ENCODE data around the gene SETD7. TPM values are rescaled to one million over a fixed set of nuclear protein-coding genes. Genes with fewer than 3 reads are reported as not detected.

Gene SETD7
- total RNA-seq (10 to 100 TPM; 79.0 to 82.4 TPM), polyA plus RNA-seq (10 to 100 TPM; 30.3 to 38.7 TPM)
- long read RNA-seq, donor 1, full-length matches to known transcripts: 6 of 23 reads
- long read RNA-seq, donor 1, partial matches to known transcripts: 2 of 23 reads
- long read RNA-seq, donor 1, other reads (novel, unspliced or antisense): 15 of 23 reads
- long read RNA-seq, donor 2, full-length matches to known transcripts: 8 of 29 reads
- long read RNA-seq, donor 2, partial matches to known transcripts: 1 of 29 reads
- long read RNA-seq, donor 2, other reads (novel, unspliced or antisense): 20 of 29 reads

DNA sequence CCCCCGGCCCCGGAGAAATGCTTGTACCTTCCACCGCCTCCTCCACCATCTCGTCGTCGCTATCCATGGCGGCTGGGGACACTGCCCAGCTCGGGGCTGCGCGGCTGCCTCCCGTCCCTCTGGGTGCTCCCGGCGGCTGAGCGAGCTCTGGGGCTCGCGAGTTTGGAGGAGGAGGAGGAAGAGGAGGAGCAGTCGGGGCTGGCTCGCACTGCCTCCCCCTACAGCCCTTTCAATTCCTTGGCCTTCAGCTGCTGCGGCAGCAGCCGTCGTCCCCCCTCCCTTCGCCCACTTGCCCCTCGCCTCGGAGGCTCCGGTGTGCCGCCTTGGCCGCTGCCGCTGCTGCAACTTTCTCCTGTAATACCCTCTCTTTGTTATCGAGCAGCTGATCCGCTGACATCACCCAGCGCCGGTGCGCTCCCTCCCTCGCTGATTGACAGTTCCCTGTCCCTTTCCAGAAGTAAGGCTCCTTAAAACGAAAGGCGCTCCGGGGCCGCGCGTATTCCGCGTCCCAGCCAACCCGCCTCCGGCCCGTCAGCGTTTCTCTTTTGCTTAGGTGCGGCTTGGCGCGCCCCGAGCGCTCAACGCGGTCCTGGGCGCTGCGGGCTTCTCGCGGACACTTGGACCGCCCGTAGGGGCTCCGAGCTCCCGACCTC lies at the start of gene SETD7:
Gene SETD7, minus strand, starts transcription at position 149 of the 653 bp plus-strand sequence. Its CDS starts 82 bp downstream, at position 67.
- Histone ChIP-seq H3K9me3 (ENCODE audit: control insufficient read depth, low read length) (no peaks in the 10 kb centered on the region), H3K4me1 (ENCODE audit: control insufficient read depth in 1 of 2, insufficient read depth in 2 of 2, low read length in 2 of 2) (peaks cover 0 to 5% of the 10 kb centered on the region in 2 donors), H3K36me3 (ENCODE audit: control insufficient read depth in 1 of 2, insufficient read depth in 2 of 2, low read length in 1 of 2) (no peaks in the 10 kb centered on the region), H3K4me3 (ENCODE audit: low read length in 2 of 2) (peak within 1 kb of the TSS; percentile 75 to 79), H3K27me3 (ENCODE audit: control insufficient read depth in 1 of 2, insufficient read depth in 2 of 2, low read length in 1 of 2) (no peaks in the 10 kb centered on the region), H3K27ac (ENCODE audit: low read depth in 1 of 2, low read length in 2 of 2) (peak within 1 kb of the TSS; percentile 86 to 93)
- intact Hi-C loops (cut with DNase I): loop anchor here in 1 of 2 donors (10.0 kb wide), 1 partner anchor 101 kb away; the partner anchor contains the start of gene RAB33B
- 0% methylated on average over 55 to 61 of the region's 61 CpGs for WGBS, 2 donors
- DNase-seq (peak; percentile 89 to 92), ATAC-seq (ENCODE audit: low FRiP score) (peak; percentile 87)

DNA sequence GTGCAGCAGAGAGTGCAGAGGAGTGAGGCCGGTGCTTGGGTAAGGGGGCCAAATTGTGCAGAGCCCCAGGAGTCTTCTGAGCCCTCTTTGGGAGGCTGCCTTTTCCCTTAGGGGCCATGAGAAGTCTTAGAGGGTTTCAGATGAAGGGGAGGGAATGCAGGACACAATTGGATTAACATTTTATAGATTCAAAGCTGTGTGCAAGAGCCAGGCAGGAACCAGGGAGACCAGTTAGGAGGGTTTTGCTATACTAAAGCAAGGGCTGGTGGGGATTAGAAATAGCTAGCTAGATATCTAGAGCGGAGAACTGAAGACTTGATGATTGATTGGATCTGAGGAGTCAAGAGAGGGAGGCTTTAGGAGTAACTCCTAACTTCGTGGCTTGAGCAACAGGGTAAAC lies 49.5 kb upstream of the SETD7 start:
- WGBS, 2 donors: 92 to 94% methylated on average over 3 of the region's 3 CpGs
- no peak overlapping the region for H3K4me3 ChIP-seq (ENCODE audit: low read length in 2 of 2)
- DNase-seq (no peak), ATAC-seq (ENCODE audit: low FRiP score) (no peak)
- H3K9me3 ChIP-seq (ENCODE audit: control insufficient read depth, low read length): no peaks in the 10 kb centered on the region
- no peaks in the 10 kb centered on the region for H3K36me3 ChIP-seq (ENCODE audit: control insufficient read depth in 1 of 2, insufficient read depth in 2 of 2, low read length in 1 of 2)
- no peak overlapping the region for H3K27ac ChIP-seq (ENCODE audit: low read depth in 1 of 2, low read length in 2 of 2)
- intact Hi-C loops (cut with DNase I): no loop called here
- H3K4me1 ChIP-seq (ENCODE audit: control insufficient read depth in 1 of 2, insufficient read depth in 2 of 2, low read length in 2 of 2): no peaks in the 10 kb centered on the region
- H3K27me3 ChIP-seq (ENCODE audit: control insufficient read depth in 1 of 2, insufficient read depth in 2 of 2, low read length in 1 of 2): no peaks in the 10 kb centered on the region

DNA sequence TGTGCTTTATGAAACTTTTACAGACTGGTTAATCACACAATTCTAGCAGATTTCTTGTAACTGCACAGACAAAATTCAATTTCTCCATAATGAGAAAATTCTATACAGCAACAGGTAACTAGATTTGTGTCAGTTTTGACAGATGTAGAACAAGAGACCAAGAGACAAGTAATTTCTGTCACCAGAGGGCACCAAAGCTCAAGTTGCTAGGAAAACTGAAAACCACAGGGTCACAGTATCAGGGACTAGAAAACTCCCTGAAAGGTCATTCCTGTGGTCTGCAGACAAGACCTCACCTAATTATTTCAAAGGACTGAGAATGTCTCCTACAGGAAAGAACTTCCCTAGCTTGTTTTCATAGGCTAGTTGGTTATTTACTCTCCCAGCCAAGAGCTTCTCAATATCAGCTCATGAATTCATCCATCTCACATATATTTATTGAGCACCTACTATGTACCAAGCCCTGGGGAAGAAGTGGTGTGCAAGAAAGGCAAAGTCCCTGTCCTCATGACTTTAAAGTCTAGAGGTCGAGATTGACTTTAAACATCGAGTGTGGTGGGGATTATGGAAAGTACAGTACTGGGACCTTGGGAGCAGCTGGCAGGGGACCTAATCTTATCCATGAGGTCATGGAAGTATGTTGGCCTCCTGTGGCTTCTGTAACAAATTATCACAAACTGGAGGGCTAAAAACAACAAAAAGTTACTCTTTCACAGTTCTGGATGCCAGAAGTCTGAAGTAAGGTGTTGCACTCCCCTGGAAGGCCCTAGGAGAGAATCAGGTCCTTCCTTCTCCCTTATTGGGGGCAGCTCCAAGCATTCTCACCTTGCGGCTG lies 47.8 kb upstream of the SETD7 start:
- 65 to 69% methylated on average over 3 of the region's 3 CpGs for WGBS, 2 donors
- H3K9me3 ChIP-seq (ENCODE audit: control insufficient read depth, low read length): no peaks in the 10 kb centered on the region
- no peak for ATAC-seq (ENCODE audit: low FRiP score)
- intact Hi-C loops (cut with DNase I): loop anchor here (1.0 to 5.0 kb wide), 3 partner anchors 30 to 49 kb away; no protein-coding TSS in a partner anchor
- no peaks in the 10 kb centered on the region for H3K4me1 ChIP-seq (ENCODE audit: control insufficient read depth in 1 of 2, insufficient read depth in 2 of 2, low read length in 2 of 2)
- no peaks in the 10 kb centered on the region for H3K36me3 ChIP-seq (ENCODE audit: control insufficient read depth in 1 of 2, insufficient read depth in 2 of 2, low read length in 1 of 2)
- H3K4me3 ChIP-seq (ENCODE audit: low read length in 2 of 2): no peak overlapping the region
- no peak for DNase-seq
- no peaks in the 10 kb centered on the region for H3K27me3 ChIP-seq (ENCODE audit: control insufficient read depth in 1 of 2, insufficient read depth in 2 of 2, low read length in 1 of 2)
- H3K27ac ChIP-seq (ENCODE audit: low read depth in 1 of 2, low read length in 2 of 2): no peak overlapping the region

DNA sequence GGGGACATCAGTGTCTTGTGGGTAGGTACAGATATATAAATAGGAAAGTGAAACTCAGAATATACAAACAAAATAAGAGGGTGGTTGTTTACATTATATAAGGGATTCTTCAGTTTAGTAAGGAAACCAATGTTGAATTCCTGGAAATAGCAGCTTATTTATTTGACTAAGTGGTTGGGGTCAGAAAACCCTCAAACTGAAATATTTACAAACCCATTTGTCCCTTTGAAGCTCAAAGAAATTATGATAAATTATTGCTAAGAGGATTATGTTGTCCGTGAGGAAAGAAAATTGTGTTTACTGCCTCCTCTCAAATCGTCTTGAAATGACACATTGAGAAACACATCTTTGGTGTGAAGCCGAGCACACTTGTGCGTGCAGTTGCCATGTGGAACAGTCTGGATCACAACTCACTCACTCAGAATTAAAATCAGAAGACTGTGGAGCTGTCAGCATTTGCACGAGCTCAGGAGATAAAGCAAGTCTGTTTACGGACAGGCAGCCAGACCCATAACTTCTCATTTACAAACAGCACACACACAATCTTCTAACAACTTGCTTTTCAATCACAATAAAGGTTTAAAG lies 46.8 kb upstream of the SETD7 start:
- WGBS, 2 donors: 62 to 64% methylated on average over 6 of the region's 6 CpGs
- no peaks in the 10 kb centered on the region for H3K9me3 ChIP-seq (ENCODE audit: control insufficient read depth, low read length)
- DNase-seq: no peak
- no peak overlapping the region for H3K4me3 ChIP-seq (ENCODE audit: low read length in 2 of 2)
- intact Hi-C loops (cut with DNase I): loop anchor here (1.0 to 5.0 kb wide), 2 partner anchors 48 to 49 kb away; no protein-coding TSS in a partner anchor
- no peaks in the 10 kb centered on the region for H3K36me3 ChIP-seq (ENCODE audit: control insufficient read depth in 1 of 2, insufficient read depth in 2 of 2, low read length in 1 of 2)
- H3K27ac ChIP-seq (ENCODE audit: low read depth in 1 of 2, low read length in 2 of 2): no peak overlapping the region
- H3K4me1 ChIP-seq (ENCODE audit: control insufficient read depth in 1 of 2, insufficient read depth in 2 of 2, low read length in 2 of 2): no peaks in the 10 kb centered on the region
- no peak for ATAC-seq (ENCODE audit: low FRiP score)
- H3K27me3 ChIP-seq (ENCODE audit: control insufficient read depth in 1 of 2, insufficient read depth in 2 of 2, low read length in 1 of 2): no peaks in the 10 kb centered on the region

DNA sequence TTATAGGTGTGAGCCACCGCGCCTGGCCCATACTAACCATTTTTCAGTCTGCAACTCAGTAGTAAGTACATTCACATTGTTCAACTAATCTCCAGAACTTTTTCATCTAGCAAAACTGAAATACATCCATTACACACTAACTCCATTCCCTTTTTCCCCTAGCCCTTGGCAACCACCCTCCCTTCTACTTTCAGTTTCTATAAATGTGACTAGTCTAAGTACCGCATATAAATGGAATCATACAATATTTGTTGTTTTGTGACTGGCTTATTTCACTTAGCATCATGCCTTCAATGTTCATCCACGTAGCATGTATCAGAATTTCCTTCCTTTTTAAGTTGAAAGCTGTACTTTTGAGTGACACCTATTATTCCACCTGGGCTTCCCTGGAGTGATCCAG lies 44.6 kb upstream of the SETD7 start:
- intact Hi-C loops (cut with DNase I): loop anchor here in 1 of 2 donors (5.0 kb wide), 1 partner anchor 52 kb away; no protein-coding TSS in a partner anchor
- no peaks in the 10 kb centered on the region for H3K27me3 ChIP-seq (ENCODE audit: control insufficient read depth in 1 of 2, insufficient read depth in 2 of 2, low read length in 1 of 2)
- H3K27ac ChIP-seq (ENCODE audit: low read depth in 1 of 2, low read length in 2 of 2): no peak overlapping the region
- H3K36me3 ChIP-seq (ENCODE audit: control insufficient read depth in 1 of 2, insufficient read depth in 2 of 2, low read length in 1 of 2): no peaks in the 10 kb centered on the region
- no peak overlapping the region for H3K4me3 ChIP-seq (ENCODE audit: low read length in 2 of 2)
- 70 to 83% methylated on average over 4 of the region's 4 CpGs for WGBS, 2 donors
- no peaks in the 10 kb centered on the region for H3K9me3 ChIP-seq (ENCODE audit: control insufficient read depth, low read length)
- no peak for ATAC-seq (ENCODE audit: low FRiP score)
- DNase-seq: no peak
- no peaks in the 10 kb centered on the region for H3K4me1 ChIP-seq (ENCODE audit: control insufficient read depth in 1 of 2, insufficient read depth in 2 of 2, low read length in 2 of 2)

DNA sequence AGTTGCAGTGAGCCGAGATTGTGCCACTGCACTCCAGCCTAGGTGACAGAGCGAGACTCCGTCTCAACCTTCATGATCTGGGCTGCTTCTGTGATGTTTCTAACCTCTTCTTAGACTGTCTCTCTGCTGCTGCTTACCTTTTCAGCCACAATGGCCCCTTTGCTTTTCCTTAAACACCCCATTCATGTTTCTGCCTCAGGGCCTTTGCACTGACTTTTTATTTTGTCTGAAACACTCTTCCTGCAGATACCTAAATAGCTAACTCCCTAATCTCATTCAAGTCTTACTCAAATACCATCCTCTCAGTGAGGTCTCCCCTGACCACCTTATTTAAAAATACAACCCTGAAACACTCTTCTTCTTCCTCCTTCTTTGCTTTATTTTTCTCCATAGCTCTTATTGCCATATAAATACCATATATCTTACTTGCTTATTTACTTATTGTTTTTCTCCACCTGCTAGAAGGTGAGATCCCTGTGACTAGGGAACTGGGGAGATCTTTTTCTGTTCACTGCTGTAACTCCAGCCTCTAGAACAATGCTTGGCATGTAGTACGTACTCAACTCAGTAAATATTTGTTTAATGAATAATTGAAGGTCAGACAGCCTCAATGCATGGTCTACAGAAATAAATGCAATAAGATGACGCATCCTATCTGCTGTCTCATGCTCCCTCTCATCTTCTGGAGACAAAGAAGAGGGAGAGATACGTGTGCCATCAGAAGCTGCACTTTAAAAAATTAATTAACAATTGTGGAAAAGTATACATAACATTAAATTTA lies 43.8 kb upstream of the SETD7 start:
- no peak for DNase-seq
- Histone ChIP-seq H3K27ac (ENCODE audit: low read depth in 1 of 2, low read length in 2 of 2) (no peak overlapping the region), H3K36me3 (ENCODE audit: control insufficient read depth in 1 of 2, insufficient read depth in 2 of 2, low read length in 1 of 2) (no peaks in the 10 kb centered on the region), H3K27me3 (ENCODE audit: control insufficient read depth in 1 of 2, insufficient read depth in 2 of 2, low read length in 1 of 2) (no peaks in the 10 kb centered on the region), H3K4me1 (ENCODE audit: control insufficient read depth in 1 of 2, insufficient read depth in 2 of 2, low read length in 2 of 2) (no peaks in the 10 kb centered on the region), H3K4me3 (ENCODE audit: low read length in 2 of 2) (no peak overlapping the region), H3K9me3 (ENCODE audit: control insufficient read depth, low read length) (no peaks in the 10 kb centered on the region)
- WGBS, 2 donors: 85 to 93% methylated on average over 6 of the region's 6 CpGs
- no peak for ATAC-seq (ENCODE audit: low FRiP score)
- intact Hi-C loops (cut with DNase I): loop anchor here in 1 of 2 donors (5.0 kb wide), 1 partner anchor 53 kb away; no protein-coding TSS in a partner anchor

DNA sequence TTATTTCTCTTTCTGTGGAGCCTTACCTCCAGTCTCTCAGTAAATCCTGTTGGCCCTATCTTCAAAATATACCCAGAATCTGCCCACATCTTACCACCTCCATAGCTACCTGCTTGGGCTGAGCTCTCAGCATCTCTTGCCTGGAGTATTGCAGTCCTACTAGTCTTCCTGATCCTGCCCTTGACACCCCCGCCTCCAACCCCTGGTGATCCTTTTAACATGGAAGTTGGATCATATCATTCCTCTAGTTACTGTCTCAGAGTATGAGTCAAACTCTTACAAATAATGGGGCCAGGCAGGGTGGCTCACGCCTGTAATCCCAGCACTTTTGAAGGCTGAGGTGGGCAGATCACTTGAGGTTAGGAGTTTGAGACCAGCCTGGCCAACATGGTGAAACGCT lies 43.1 kb upstream of the SETD7 start:
- no peaks in the 10 kb centered on the region for H3K27me3 ChIP-seq (ENCODE audit: control insufficient read depth in 1 of 2, insufficient read depth in 2 of 2, low read length in 1 of 2)
- no peaks in the 10 kb centered on the region for H3K36me3 ChIP-seq (ENCODE audit: control insufficient read depth in 1 of 2, insufficient read depth in 2 of 2, low read length in 1 of 2)
- no peak overlapping the region for H3K27ac ChIP-seq (ENCODE audit: low read depth in 1 of 2, low read length in 2 of 2)
- DNase-seq (no peak), ATAC-seq (ENCODE audit: low FRiP score) (no peak)
- intact Hi-C loops (cut with DNase I): no loop called here
- H3K4me1 ChIP-seq (ENCODE audit: control insufficient read depth in 1 of 2, insufficient read depth in 2 of 2, low read length in 2 of 2): no peaks in the 10 kb centered on the region
- H3K4me3 ChIP-seq (ENCODE audit: low read length in 2 of 2): no peak overlapping the region
- WGBS, 2 donors: 96 to 98% methylated on average over 3 of the region's 3 CpGs
- H3K9me3 ChIP-seq (ENCODE audit: control insufficient read depth, low read length): no peaks in the 10 kb centered on the region

Data from aorta (tissue), 5 donors.